OCI-LY3 (cell line): ENCODE data around the gene SDK1.
"Not testable (repeated sequence)": the region's sequence is repeated elsewhere in the genome, so short reads cannot be mapped to it uniquely, and the experiment has no call there.

ENCODE experiments used
- H2AFZ ChIP-seq: fragments of 200-600, 300-600 bp; shearing (Covaris generic); 2 replicates; pipeline ENCODE4 v1.6.0; 2014; ENCODE audit warnings: antibody characterized with exemption, low read depth, low read length
- H3K27ac ChIP-seq: fragments of 200-600, 300-600 bp; sonication (generic); 2 replicates; pipeline ENCODE4 v1.5.1; 2014; ENCODE audit warnings: mild to moderate bottlenecking, low read length, moderate library complexity, mixed read lengths
- H3K27me3 ChIP-seq: fragments of 200-600, 300-600 bp; sonication (generic); 2 replicates; pipeline ENCODE4 v1.6.1; 2014; ENCODE audit warnings: low read depth, low read length, mixed read lengths
- H3K36me3 ChIP-seq: fragments of 200-600, 300-600 bp; sonication (generic); replicated peaks from 2 replicates; pipeline ENCODE3; 2014; ENCODE audit warnings: low read depth, low read length, mixed read lengths
- H3K4me1 ChIP-seq: fragments of 300-600, 200-600 bp; sonication (generic); 2 replicates; pipeline ENCODE4 v1.6.1; 2014; ENCODE audit warnings: low read length, mixed read lengths
- H3K4me2 ChIP-seq: fragments of 200-600, 300-600 bp; sonication (generic); 2 replicates; pipeline ENCODE4 v1.6.1; 2014; ENCODE audit warnings: low read length, mixed read lengths
- H3K4me3 ChIP-seq: fragments of 300-600, 200-600 bp; sonication (generic); 2 replicates; pipeline ENCODE4 v1.5.1; 2014; ENCODE audit warnings: antibody characterized with exemption, mild to moderate bottlenecking, low read length, moderate library complexity
- H3K79me2 ChIP-seq: fragments of 300-600, 200-600 bp; shearing (Covaris generic); 2 replicates; pipeline ENCODE4 v1.6.1; 2014; ENCODE audit warnings: mild to moderate bottlenecking, low read length, mixed read lengths
- H3K9ac ChIP-seq: fragments of 300-600, 200-600 bp; shearing (Covaris generic); 2 replicates; pipeline ENCODE4 v1.6.0; 2014; ENCODE audit warnings: mild to moderate bottlenecking, low read length, moderate library complexity
- H3K9me3 ChIP-seq: fragments of 200-600, 300-600 bp; shearing (Covaris generic); 2 replicates; pipeline ENCODE4 v1.6.1; 2014; ENCODE audit warnings: low read length, mixed read lengths; ENCODE audit not compliant: insufficient read depth
- H4K20me1 ChIP-seq: fragments of 200-600, 300-600 bp; sonication (generic); 2 replicates; pipeline ENCODE4 v1.6.1; 2016; ENCODE audit warnings: low read length, mixed read lengths; ENCODE audit not compliant: insufficient read depth
- CTCF ChIP-seq: fragments of 200-600, 300-600 bp; sonication (generic); IDR thresholded peaks from 2 replicates; pipeline ENCODE4 v1.5.1; 2014; ENCODE audit warnings: antibody characterized with exemption, low read length, low read depth
- EZH2phosphoT487 ChIP-seq: fragments of 200-600 bp; shearing (Covaris generic); IDR thresholded peaks from 2 replicates; pipeline ENCODE4 v1.6.1; 2018; ENCODE audit warnings: antibody characterized with exemption, mixed run types, low read depth

SDK1 gene

GRCh38 chr7:3961857-3962503 is 660.9 kb downstream of the SDK1 start:
- Histone ChIP-seq H3K9me3 (no peaks in the 10 kb centered on the region), H3K4me2 (no peak overlapping the region), H2AFZ (no peak overlapping the region), H3K79me2 (no peaks in the 10 kb centered on the region), H3K4me1 (peaks cover 3% of the 10 kb centered on the region; the same call in 1 of the 2 replicates), H3K4me3 (no peak overlapping the region), H3K27ac (no peak overlapping the region), H4K20me1 (no peaks in the 10 kb centered on the region), H3K36me3 (no peaks in the 10 kb centered on the region), H3K27me3 (no peaks in the 10 kb centered on the region), H3K9ac (no peak overlapping the region)
- TF ChIP-seq EZH2phosphoT487 = no peak
- TF ChIP-seq CTCF = no peak

- not testable (repeated sequence) for H3K79me2 ChIP-seq, H3K36me3 ChIP-seq, H3K27me3 ChIP-seq, H3K4me1 ChIP-seq, H2AFZ ChIP-seq, H3K9ac ChIP-seq, H3K4me3 ChIP-seq, H4K20me1 ChIP-seq, H3K4me2 ChIP-seq, H3K27ac ChIP-seq, H3K9me3 ChIP-seq
Observed at GRCh38 chr7:3963768-3964167, 662.7 kb downstream of the SDK1 start.

GRCh38 chr7:3964980-3965606 is 664.0 kb downstream of the SDK1 start:
- no peak for TF ChIP-seq EZH2phosphoT487
- TF ChIP-seq CTCF = no peak
- Histone ChIP-seq H3K9me3 (no peaks in the 10 kb centered on the region), H3K79me2 (no peaks in the 10 kb centered on the region), H3K4me3 (no peak overlapping the region), H3K4me2 (no peak overlapping the region), H3K27me3 (no peaks in the 10 kb centered on the region), H2AFZ (no peak overlapping the region), H4K20me1 (no peaks in the 10 kb centered on the region), H3K4me1 (no peaks in the 10 kb centered on the region), H3K9ac (no peak overlapping the region), H3K36me3 (no peaks in the 10 kb centered on the region), H3K27ac (no peak overlapping the region)

GRCh38 chr7:3965794-3966395 is 664.8 kb downstream of the SDK1 start:
- Histone ChIP-seq H3K4me2 (no peak overlapping the region), H4K20me1 (no peaks in the 10 kb centered on the region), H2AFZ (no peak overlapping the region), H3K9ac (no peak overlapping the region), H3K36me3 (no peaks in the 10 kb centered on the region), H3K27ac (no peak overlapping the region), H3K4me3 (no peak overlapping the region), H3K27me3 (no peaks in the 10 kb centered on the region), H3K79me2 (no peaks in the 10 kb centered on the region), H3K9me3 (no peaks in the 10 kb centered on the region), H3K4me1 (no peaks in the 10 kb centered on the region)
- no peak for TF ChIP-seq EZH2phosphoT487
- no peak for TF ChIP-seq CTCF
